Activated T-helper 1 cell treated with anti-CD3 and anti-CD28 coated beads, Interleukin-12 subunit alpha, Interleukin-12 subunit beta, Interleukin-2, Interleukin-4 antibody, amounts not matched to agents 30 ng/mL and 10 ng/mL and 1 ng/mL, durations not matched to agents 14 hours and 24 hours and 36 hours (primary cell): ENCODE measurements around the gene FAM240B. TPM values are rescaled to one million over a fixed set of nuclear protein-coding genes. Genes with fewer than 3 reads are reported as not detected.
A peak's percentile ranks its signal among the peaks of the same experiment; 100 is the strongest.

Experiments used
- DNase-seq: peaks from one replicate; pipeline ENCODE4 v3.0.0; 2021; ENCODE audit warnings: low spot score
- H3K27ac Mint-ChIP-seq: one replicate; pipeline ENCODE4 v1.8.0; 2021; ENCODE audit warnings: mild to moderate bottlenecking, mixed read lengths
- H3K27me3 Mint-ChIP-seq: one replicate; pipeline ENCODE4 v1.8.0; 2022; ENCODE audit warnings: mild to moderate bottlenecking, moderate library complexity, mixed read lengths; ENCODE audit not compliant: insufficient read depth
- H3K36me3 Mint-ChIP-seq: one replicate; pipeline ENCODE4 v1.8.0; 2021; ENCODE audit warnings: low read depth, mixed read lengths
- H3K4me1 Mint-ChIP-seq: one replicate; pipeline ENCODE4 v1.8.0; 2021; ENCODE audit warnings: low read depth, mixed read lengths
- H3K4me3 Mint-ChIP-seq: one replicate; pipeline ENCODE4 v1.8.0; 2021; ENCODE audit warnings: mild to moderate bottlenecking, moderate library complexity, mixed read lengths
- H3K9me3 Mint-ChIP-seq: one replicate; pipeline ENCODE4 v1.8.0; 2021; ENCODE audit warnings: mixed read lengths
- intact Hi-C: fragments of 100-400 bp; cut with micrococcal nuclease; formaldehyde crosslinking; loops from one replicate; pipeline ENCODE4 v1.15.1; 2024
- total RNA-seq: library from RNA; stranded (reverse); gene quantifications from 2 replicates; pipeline ENCODE4 v1.2.3, GENCODE V29; 2022

Gene FAM240B
- total RNA-seq, 1 donor from 2014 or later, result not detected

GRCh38 chr9:38694676-38695075 lies 25.3 kb downstream of the FAM240B start:
- H3K4me1 Mint-ChIP-seq, result no peaks in the 10 kb centered on the region
- no peak for DNase-seq
- H3K27ac Mint-ChIP-seq, result no peak overlapping the region
- H3K27me3 Mint-ChIP-seq, result peaks cover 4% of the 10 kb centered on the region
- no peak overlapping the region for H3K4me3 Mint-ChIP-seq
- H3K9me3 Mint-ChIP-seq, result no peaks in the 10 kb centered on the region
- intact Hi-C loops, result no loop called here
- no peaks in the 10 kb centered on the region for H3K36me3 Mint-ChIP-seq

GRCh38 chr9:38692707-38693106 lies 27.2 kb downstream of the FAM240B start:
- Mint-ChIP-seq H3K4me3 (no peak overlapping the region), H3K4me1 (no peaks in the 10 kb centered on the region), H3K27ac (no peak overlapping the region), H3K36me3 (no peaks in the 10 kb centered on the region), H3K27me3 (peaks cover 4% of the 10 kb centered on the region), H3K9me3 (no peaks in the 10 kb centered on the region)
- intact Hi-C loops, result no loop called here
- no peak for DNase-seq

DNA sequence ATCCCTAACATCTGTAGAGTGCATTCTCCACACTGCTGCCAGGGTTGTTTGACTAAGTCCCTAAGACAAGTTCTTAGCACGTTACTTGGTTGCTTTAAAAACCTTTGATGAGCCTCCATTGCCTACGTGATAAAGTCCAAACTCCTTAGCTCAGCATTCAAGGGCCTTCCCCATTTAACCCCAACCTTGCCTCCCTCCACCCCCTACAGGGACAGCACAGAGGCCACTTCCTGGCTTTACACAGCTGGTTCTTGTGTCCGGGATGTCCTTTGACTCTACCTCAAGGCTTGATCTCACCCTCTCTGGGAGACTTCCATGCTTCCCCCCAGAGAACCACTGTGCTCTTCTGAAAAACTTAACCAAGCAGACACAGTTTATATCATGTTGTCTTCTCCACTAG lies 29.4 kb downstream of the FAM240B start:
- Mint-ChIP-seq H3K9me3 (no peaks in the 10 kb centered on the region), H3K4me3 (no peak overlapping the region), H3K27ac (no peak overlapping the region), H3K4me1 (peaks cover 4% of the 10 kb centered on the region), H3K36me3 (no peaks in the 10 kb centered on the region), H3K27me3 (peaks cover 3% of the 10 kb centered on the region)
- no peak for DNase-seq
- intact Hi-C loops, result no loop called here

GRCh38 chr9:38689678-38690077 lies 30.3 kb downstream of the FAM240B start:
- H3K4me3 Mint-ChIP-seq, result no peak overlapping the region

DNA sequence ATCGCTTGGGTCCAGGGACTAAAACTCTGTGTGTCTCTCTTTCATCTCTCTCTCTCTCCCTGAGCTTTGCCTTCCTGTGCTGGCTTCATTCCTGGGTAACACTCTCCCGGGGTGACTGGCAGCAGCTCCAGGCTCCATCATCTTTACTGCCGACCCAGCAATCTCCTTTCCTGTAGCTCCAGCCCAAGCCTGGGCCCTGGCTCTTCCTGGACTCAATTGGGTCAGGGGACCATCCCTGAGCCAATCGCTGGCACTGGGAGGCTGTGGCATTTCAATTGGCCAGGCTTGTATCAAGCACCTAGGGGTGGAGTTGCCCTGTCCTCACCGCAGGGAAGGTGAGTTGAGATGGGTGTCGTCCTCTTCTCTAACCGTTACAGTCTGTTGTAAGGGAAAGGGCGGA lies 31.9 kb downstream of the FAM240B start:
- H3K4me1 Mint-ChIP-seq, result peaks cover 4% of the 10 kb centered on the region
- intact Hi-C loops, result no loop called here
- no peak for DNase-seq
- H3K27me3 Mint-ChIP-seq, result peaks cover 3% of the 10 kb centered on the region
- H3K9me3 Mint-ChIP-seq, result no peaks in the 10 kb centered on the region
- no peaks in the 10 kb centered on the region for H3K36me3 Mint-ChIP-seq
- H3K27ac Mint-ChIP-seq, result peak overlapping the region; percentile 53
- H3K4me3 Mint-ChIP-seq, result peak overlapping the region; percentile 20

More at GRCh38 chr9:38689678-38690077, 30.3 kb downstream of the FAM240B start:
- no peak overlapping the region for H3K27ac Mint-ChIP-seq
- H3K36me3 Mint-ChIP-seq, result no peaks in the 10 kb centered on the region
- intact Hi-C loops, result no loop called here
- peaks cover 3% of the 10 kb centered on the region for H3K27me3 Mint-ChIP-seq
- peaks cover 4% of the 10 kb centered on the region for H3K4me1 Mint-ChIP-seq
- no peak for DNase-seq
- H3K9me3 Mint-ChIP-seq, result no peaks in the 10 kb centered on the region

- Mint-ChIP-seq H3K4me1 (peaks cover 4% of the 10 kb centered on the region), H3K4me3 (no peak overlapping the region), H3K27ac (no peak overlapping the region), H3K36me3 (no peaks in the 10 kb centered on the region), H3K27me3 (peaks cover 3% of the 10 kb centered on the region), H3K9me3 (no peaks in the 10 kb centered on the region)
- peak; percentile 9 for DNase-seq
- intact Hi-C loops, result no loop called here
These were observed 32.5 kb downstream of the FAM240B start for GRCh38 chr9:38687389-38687842.

DNA sequence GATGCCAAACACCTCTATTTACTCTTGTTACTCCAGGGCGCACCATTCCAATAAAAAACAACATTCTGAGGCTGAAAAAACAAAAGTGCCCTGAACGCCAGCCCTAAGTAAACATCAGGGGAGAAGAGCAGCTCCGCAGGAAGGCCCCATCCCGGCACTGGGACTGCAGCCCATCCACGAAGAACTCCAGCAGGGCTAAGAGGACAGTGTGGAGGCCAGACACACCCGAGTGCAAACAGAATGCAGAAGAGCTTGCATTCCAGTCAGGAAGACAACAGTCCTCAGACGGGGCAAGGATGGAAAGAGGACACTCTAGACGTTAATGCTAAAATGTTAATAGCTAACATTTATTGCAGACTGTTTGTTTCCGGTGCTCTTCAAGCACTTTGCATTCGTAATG lies 33.0 kb downstream of the FAM240B start:
- Mint-ChIP-seq H3K4me1 (peaks cover 4% of the 10 kb centered on the region), H3K27me3 (peaks cover 3% of the 10 kb centered on the region), H3K27ac (no peak overlapping the region), H3K36me3 (no peaks in the 10 kb centered on the region), H3K4me3 (no peak overlapping the region), H3K9me3 (no peaks in the 10 kb centered on the region)
- intact Hi-C loops, result no loop called here
- DNase-seq, result no peak

DNA sequence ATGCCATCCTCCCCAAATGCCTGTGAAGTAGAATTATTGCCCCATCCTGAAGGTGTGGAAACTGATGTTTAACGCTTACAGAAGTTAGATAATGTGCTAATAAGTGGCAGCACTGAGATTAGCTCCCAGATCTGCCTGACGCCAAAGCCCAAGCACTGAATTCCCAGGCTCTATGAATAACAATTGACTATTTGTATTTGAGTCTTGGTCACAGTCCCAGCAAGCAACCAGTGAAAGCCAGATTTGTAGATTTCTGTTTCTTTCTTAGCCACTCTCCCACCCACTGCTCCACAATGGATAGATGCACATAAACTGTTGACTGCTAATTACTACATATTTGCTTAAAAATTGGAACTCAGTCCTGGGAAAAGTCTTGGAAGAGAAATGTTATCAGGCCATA lies 34.4 kb downstream of the FAM240B start:
- no peaks in the 10 kb centered on the region for H3K9me3 Mint-ChIP-seq
- H3K36me3 Mint-ChIP-seq, result no peaks in the 10 kb centered on the region
- intact Hi-C loops, result no loop called here

GRCh38 chr9:38683336-38683735 lies 36.6 kb downstream of the FAM240B start:
- intact Hi-C loops, result no loop called here
- Mint-ChIP-seq H3K9me3 (no peaks in the 10 kb centered on the region), H3K27ac (no peak overlapping the region), H3K4me3 (no peak overlapping the region), H3K27me3 (peaks cover 3% of the 10 kb centered on the region), H3K36me3 (no peaks in the 10 kb centered on the region), H3K4me1 (peaks cover 4% of the 10 kb centered on the region)
- no peak for DNase-seq

More for the DNA sequence above, 34.4 kb downstream of the FAM240B start:
- Mint-ChIP-seq H3K4me1 (peaks cover 4% of the 10 kb centered on the region), H3K27me3 (peaks cover 1% of the 10 kb centered on the region), H3K27ac (no peak overlapping the region), H3K4me3 (no peak overlapping the region)
- no peak for DNase-seq

- Mint-ChIP-seq H3K27me3 (peaks cover 3% of the 10 kb centered on the region), H3K4me1 (peaks cover 4% of the 10 kb centered on the region), H3K36me3 (no peaks in the 10 kb centered on the region), H3K27ac (no peak overlapping the region), H3K4me3 (no peak overlapping the region), H3K9me3 (no peaks in the 10 kb centered on the region)
- intact Hi-C loops, result no loop called here
- DNase-seq, result no peak
These were observed 37.2 kb downstream of the FAM240B start for GRCh38 chr9:38682713-38683112.

- Mint-ChIP-seq H3K27ac (no peak overlapping the region), H3K9me3 (no peaks in the 10 kb centered on the region), H3K4me3 (no peak overlapping the region), H3K4me1 (no peaks in the 10 kb centered on the region), H3K36me3 (no peaks in the 10 kb centered on the region), H3K27me3 (peaks cover 3% of the 10 kb centered on the region)
- intact Hi-C loops, result no loop called here
- DNase-seq, result no peak
These were observed 38.1 kb downstream of the FAM240B start for GRCh38 chr9:38681747-38682227.

- intact Hi-C loops, result no loop called here
- DNase-seq, result no peak
- H3K27me3 Mint-ChIP-seq, result peaks cover 3% of the 10 kb centered on the region
- H3K4me1 Mint-ChIP-seq, result no peaks in the 10 kb centered on the region
- no peak overlapping the region for H3K4me3 Mint-ChIP-seq
- no peak overlapping the region for H3K27ac Mint-ChIP-seq
- no peaks in the 10 kb centered on the region for H3K9me3 Mint-ChIP-seq
- no peaks in the 10 kb centered on the region for H3K36me3 Mint-ChIP-seq
These were observed 39.0 kb downstream of the FAM240B start for GRCh38 chr9:38680837-38681445.

- intact Hi-C loops, result no loop called here
- H3K9me3 Mint-ChIP-seq, result no peaks in the 10 kb centered on the region
These were observed 42.2 kb downstream of the FAM240B start for GRCh38 chr9:38677660-38678303.

More at GRCh38 chr9:38677660-38678303, 42.2 kb downstream of the FAM240B start:
- Mint-ChIP-seq H3K36me3 (no peaks in the 10 kb centered on the region), H3K27ac (no peak overlapping the region), H3K4me1 (no peaks in the 10 kb centered on the region), H3K27me3 (peaks cover 3% of the 10 kb centered on the region), H3K4me3 (no peak overlapping the region)
- DNase-seq, result no peak
